ENCODE results near the gene HAGH. TPM values are rescaled to one million over a fixed set of nuclear protein-coding genes. Genes with fewer than 3 reads are reported as not detected.

The HAGH gene
- total RNA-seq, 1 experiment from 2014 or later, result 48.2 TPM

DNA sequence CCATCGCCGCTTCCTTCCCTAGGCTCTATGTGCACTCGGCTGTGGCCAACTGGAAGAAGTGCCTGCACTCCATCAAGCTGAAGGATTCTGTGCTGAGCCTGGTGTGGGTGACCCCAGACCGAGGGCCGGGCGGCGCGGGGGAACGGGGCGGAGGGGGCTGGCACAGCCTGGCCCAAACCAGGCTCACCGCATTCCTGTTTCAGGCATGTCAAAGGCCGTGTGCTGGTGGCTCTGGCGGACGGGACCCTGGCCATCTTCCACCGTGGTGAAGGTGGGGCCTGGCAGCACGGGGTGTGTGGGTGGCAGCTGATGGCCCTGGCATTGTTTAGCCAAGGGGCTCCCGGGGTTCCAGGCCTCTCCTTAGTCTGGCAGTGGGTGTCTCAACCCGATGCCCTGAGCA is 59.9 kb downstream of the HAGH start:
- no peak for DNase-seq
- TF ChIP-seq, protein P1, sequence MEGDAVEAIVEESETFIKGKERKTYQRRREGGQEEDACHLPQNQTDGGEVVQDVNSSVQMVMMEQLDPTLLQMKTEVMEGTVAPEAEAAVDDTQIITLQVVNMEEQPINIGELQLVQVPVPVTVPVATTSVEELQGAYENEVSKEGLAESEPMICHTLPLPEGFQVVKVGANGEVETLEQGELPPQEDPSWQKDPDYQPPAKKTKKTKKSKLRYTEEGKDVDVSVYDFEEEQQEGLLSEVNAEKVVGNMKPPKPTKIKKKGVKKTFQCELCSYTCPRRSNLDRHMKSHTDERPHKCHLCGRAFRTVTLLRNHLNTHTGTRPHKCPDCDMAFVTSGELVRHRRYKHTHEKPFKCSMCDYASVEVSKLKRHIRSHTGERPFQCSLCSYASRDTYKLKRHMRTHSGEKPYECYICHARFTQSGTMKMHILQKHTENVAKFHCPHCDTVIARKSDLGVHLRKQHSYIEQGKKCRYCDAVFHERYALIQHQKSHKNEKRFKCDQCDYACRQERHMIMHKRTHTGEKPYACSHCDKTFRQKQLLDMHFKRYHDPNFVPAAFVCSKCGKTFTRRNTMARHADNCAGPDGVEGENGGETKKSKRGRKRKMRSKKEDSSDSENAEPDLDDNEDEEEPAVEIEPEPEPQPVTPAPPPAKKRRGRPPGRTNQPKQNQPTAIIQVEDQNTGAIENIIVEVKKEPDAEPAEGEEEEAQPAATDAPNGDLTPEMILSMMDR (IDR thresholded peaks at IDR 0.05; ENCODE audit: unreplicated experiment), result no peak
- Mint-ChIP-seq H3K27ac (ENCODE audit: unreplicated experiment) (no peak overlapping the region), H3K9me3 (ENCODE audit: low read depth, unreplicated experiment) (no peaks in the 10 kb centered on the region), H3K36me3 (ENCODE audit: insufficient read depth, unreplicated experiment) (peaks cover 64% of the 10 kb centered on the region), H3K4me1 (ENCODE audit: low read depth, unreplicated experiment) (peaks cover 8% of the 10 kb centered on the region), H3K27me3 (ENCODE audit: unreplicated experiment) (no peaks in the 10 kb centered on the region), H3K4me3 (ENCODE audit: low read depth, unreplicated experiment) (no peak overlapping the region)
- intact Hi-C loops (cut with micrococcal nuclease; ENCODE audit: unreplicated experiment), result no loop called here
- no TSS peak for BruUV-seq (replicated peaks)
- CTCF ChIA-PET, result no interaction called here

DNA sequence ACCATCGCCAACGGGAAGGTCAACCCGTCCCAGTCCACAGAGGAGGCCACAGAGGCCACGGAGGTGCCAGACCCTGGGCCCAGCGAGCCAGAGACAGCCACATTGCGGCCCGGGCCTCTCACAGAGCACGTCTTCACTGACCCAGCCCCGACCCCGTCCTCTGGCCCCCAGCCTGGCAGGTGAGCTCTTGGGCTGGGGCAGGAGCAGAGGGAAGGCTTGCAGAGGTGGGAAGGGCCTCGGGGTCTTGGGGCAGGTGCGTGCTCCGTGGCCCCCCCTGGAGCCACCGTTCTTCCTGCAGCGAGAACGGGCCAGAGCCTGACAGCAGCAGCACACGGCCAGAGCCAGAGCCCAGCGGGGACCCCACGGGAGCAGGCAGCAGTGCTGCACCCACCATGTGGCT is 60.4 kb downstream of the HAGH start:
- Mint-ChIP-seq H3K4me3 (ENCODE audit: low read depth, unreplicated experiment) (no peak overlapping the region), H3K9me3 (ENCODE audit: low read depth, unreplicated experiment) (no peaks in the 10 kb centered on the region), H3K27me3 (ENCODE audit: unreplicated experiment) (no peaks in the 10 kb centered on the region), H3K4me1 (ENCODE audit: low read depth, unreplicated experiment) (peaks cover 8% of the 10 kb centered on the region), H3K36me3 (ENCODE audit: insufficient read depth, unreplicated experiment) (peaks cover 64% of the 10 kb centered on the region), H3K27ac (ENCODE audit: unreplicated experiment) (no peak overlapping the region)
- no peak for DNase-seq
- BruUV-seq (replicated peaks), result no TSS peak
- TF ChIP-seq, protein P1 (IDR thresholded peaks at IDR 0.05; ENCODE audit: unreplicated experiment), result no peak
- CTCF ChIA-PET, result no interaction called here
- intact Hi-C loops (cut with micrococcal nuclease; ENCODE audit: unreplicated experiment), result no loop called here

DNA sequence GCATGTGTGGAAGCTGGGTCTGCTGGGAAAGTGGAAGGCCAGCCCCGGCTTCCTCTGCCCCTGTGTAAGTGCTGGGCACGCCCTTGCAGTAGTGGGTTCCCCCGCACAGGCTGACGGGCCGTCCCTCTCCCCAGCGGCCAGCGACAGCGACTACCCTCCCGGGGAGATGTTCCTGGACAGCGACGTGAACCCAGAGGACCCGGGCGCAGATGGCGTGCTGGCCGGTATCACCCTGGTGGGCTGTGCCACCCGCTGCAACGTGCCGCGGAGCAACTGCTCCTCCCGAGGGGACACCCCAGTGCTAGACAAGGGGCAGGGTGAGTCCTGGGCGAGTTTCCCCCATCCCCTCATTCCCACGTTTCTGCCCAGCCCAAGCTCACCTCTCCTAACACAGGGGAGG is 60.8 kb downstream of the HAGH start:
- H3K27ac Mint-ChIP-seq (ENCODE audit: unreplicated experiment), result no peak overlapping the region
- no peaks in the 10 kb centered on the region for H3K27me3 Mint-ChIP-seq (ENCODE audit: unreplicated experiment)
- CTCF ChIA-PET, result no interaction called here
- H3K9me3 Mint-ChIP-seq (ENCODE audit: low read depth, unreplicated experiment), result no peaks in the 10 kb centered on the region
- peaks cover 64% of the 10 kb centered on the region for H3K36me3 Mint-ChIP-seq (ENCODE audit: insufficient read depth, unreplicated experiment)
- H3K4me1 Mint-ChIP-seq (ENCODE audit: low read depth, unreplicated experiment), result peaks cover 8% of the 10 kb centered on the region
- TF ChIP-seq, protein P1 (IDR thresholded peaks at IDR 0.05; ENCODE audit: unreplicated experiment), result no peak
- no TSS peak for BruUV-seq (replicated peaks)
- intact Hi-C loops (cut with micrococcal nuclease; ENCODE audit: unreplicated experiment), result no loop called here
- no peak for DNase-seq
- H3K4me3 Mint-ChIP-seq (ENCODE audit: low read depth, unreplicated experiment), result no peak overlapping the region

DNA sequence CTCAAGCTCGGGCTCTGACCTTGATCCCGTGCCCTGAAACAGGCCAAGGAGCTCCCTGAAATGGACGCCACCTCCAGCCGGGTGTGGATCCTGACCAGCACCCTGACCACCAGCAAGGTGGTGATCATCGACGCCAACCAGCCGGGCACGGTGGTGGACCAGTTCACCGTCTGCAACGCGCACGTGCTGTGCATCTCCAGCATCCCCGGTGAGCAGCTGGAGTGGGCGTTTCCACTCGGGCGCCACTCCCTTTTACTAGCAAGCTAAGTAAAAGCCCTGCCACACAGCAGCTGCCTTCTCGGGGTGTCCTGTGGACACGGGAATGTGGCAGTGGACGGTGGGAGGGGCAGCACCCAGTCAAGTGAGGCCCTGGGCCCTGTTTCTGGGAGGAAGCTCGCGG is 61.7 kb downstream of the HAGH start:
- no peak overlapping the region for H3K4me3 Mint-ChIP-seq (ENCODE audit: low read depth, unreplicated experiment)
- H3K27ac Mint-ChIP-seq (ENCODE audit: unreplicated experiment), result no peak overlapping the region
- H3K9me3 Mint-ChIP-seq (ENCODE audit: low read depth, unreplicated experiment), result no peaks in the 10 kb centered on the region
- TF ChIP-seq, protein P1 (IDR thresholded peaks at IDR 0.05; ENCODE audit: unreplicated experiment), result no peak
- H3K36me3 Mint-ChIP-seq (ENCODE audit: insufficient read depth, unreplicated experiment), result peaks cover 61% of the 10 kb centered on the region
- intact Hi-C loops (cut with micrococcal nuclease; ENCODE audit: unreplicated experiment), result no loop called here
- peaks cover 2% of the 10 kb centered on the region for H3K4me1 Mint-ChIP-seq (ENCODE audit: low read depth, unreplicated experiment)
- CTCF ChIA-PET, result interaction anchor here (0.5 kb wide), 1 partner anchor 127 kb away, joined by 3 read pairs; no protein-coding TSS in a partner anchor
- H3K27me3 Mint-ChIP-seq (ENCODE audit: unreplicated experiment), result no peaks in the 10 kb centered on the region
- no peak for DNase-seq
- no TSS peak for BruUV-seq (replicated peaks)
